ENCODE measurements around the gene CES4A. TPM values are rescaled to one million over a fixed set of nuclear protein-coding genes. Genes with fewer than 3 reads are reported as not detected.
A peak's percentile ranks its signal among the peaks of the same experiment; 100 is the strongest.

Gene CES4A
- total and polyA plus RNA-seq, 2 of the 13 experiments (the other 11 are each of a cell fraction or from before 2014, with no cell fraction given) = 0.09 to 0.17 TPM

DNA sequence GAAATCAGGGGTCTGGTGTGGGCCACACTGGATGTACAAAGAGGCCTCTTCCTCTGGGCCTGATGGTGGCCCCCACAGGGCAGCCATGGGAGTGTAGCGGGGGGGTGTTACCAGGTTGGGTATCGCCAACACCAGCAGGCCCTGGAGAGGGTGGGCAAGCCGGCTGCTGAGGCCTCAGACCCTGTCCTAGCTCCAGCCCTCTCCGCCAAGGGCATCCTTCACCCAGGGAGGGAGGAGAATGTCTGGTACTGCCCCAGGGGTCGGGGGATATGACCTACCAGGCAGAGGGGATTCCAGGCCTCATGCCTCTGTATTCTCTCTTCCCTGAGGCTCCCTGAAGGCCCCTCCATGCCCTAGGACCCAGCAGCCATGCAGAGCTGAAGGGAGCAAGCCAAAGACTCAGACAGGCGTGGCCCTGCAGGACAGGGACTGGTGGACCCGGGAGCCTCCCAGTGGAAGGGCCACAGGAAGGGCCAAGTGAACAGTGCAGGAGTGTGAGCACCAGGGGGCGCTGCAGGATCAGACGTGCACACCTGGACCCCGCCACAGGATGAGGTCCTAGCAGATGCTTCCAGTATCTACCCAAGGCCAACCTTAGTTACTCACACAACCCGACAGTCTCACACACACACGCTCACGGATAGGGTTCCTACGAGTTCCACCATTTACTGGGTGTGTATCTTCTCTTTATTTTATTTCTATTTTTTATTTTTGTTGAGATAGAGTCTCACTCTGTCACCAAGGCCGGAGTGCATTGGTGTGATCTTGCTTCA lies 10.9 kb upstream of the CES4A start (continued):
- TF ChIP-seq, protein P1, sequence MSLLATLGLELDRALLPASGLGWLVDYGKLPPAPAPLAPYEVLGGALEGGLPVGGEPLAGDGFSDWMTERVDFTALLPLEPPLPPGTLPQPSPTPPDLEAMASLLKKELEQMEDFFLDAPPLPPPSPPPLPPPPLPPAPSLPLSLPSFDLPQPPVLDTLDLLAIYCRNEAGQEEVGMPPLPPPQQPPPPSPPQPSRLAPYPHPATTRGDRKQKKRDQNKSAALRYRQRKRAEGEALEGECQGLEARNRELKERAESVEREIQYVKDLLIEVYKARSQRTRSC (CRISPR knock-in tag; IDR thresholded peaks at IDR 0.05; ENCODE audit: low read depth) = 0 out of 2 replicates have a peak, but pooled peaks have one; percentile 82
- TF ChIP-seq TBX3 (IDR thresholded peaks at IDR 0.05; ENCODE audit: borderline replicate concordance) = peak; percentile 35; the same call in 1 of the 2 replicates
- TF ChIP-seq, protein P2, sequence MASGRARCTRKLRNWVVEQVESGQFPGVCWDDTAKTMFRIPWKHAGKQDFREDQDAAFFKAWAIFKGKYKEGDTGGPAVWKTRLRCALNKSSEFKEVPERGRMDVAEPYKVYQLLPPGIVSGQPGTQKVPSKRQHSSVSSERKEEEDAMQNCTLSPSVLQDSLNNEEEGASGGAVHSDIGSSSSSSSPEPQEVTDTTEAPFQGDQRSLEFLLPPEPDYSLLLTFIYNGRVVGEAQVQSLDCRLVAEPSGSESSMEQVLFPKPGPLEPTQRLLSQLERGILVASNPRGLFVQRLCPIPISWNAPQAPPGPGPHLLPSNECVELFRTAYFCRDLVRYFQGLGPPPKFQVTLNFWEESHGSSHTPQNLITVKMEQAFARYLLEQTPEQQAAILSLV (CRISPR knock-in tag; IDR thresholded peaks at IDR 0.05; ENCODE audit: borderline replicate concordance) = peak; percentile 81; the same call in 1 of the 2 replicates
- TF ChIP-seq MAZ (IDR thresholded peaks at IDR 0.05; ENCODE audit: borderline replicate concordance, low read depth, low read length) = 0 out of 2 replicates have a peak, but pooled peaks have one; percentile 64
- peak; percentile 93 for TF ChIP-seq MAZ (CRISPR knock-in tag; IDR thresholded peaks at IDR 0.05; ENCODE audit: low read depth)
- peak in 1 of 2 experiments; percentile 87; a peak in 2 of 4 replicates for TF ChIP-seq KLF16 (CRISPR knock-in tag; IDR thresholded peaks at IDR 0.05)
- 0 out of 2 replicates have a peak, but pooled peaks have one; percentile 78 for TF ChIP-seq CHCHD3 (CRISPR knock-in tag; IDR thresholded peaks at IDR 0.05)
- peak; percentile 60; the same call in 1 of the 2 replicates for TF ChIP-seq ZNF292 (CRISPR knock-in tag; IDR thresholded peaks at IDR 0.05; ENCODE audit: borderline replicate concordance, low read depth)
- no peak for TF ChIP-seq ZNF713 (CRISPR knock-in tag; IDR thresholded peaks at IDR 0.05)
- TF ChIP-seq, protein P3, sequence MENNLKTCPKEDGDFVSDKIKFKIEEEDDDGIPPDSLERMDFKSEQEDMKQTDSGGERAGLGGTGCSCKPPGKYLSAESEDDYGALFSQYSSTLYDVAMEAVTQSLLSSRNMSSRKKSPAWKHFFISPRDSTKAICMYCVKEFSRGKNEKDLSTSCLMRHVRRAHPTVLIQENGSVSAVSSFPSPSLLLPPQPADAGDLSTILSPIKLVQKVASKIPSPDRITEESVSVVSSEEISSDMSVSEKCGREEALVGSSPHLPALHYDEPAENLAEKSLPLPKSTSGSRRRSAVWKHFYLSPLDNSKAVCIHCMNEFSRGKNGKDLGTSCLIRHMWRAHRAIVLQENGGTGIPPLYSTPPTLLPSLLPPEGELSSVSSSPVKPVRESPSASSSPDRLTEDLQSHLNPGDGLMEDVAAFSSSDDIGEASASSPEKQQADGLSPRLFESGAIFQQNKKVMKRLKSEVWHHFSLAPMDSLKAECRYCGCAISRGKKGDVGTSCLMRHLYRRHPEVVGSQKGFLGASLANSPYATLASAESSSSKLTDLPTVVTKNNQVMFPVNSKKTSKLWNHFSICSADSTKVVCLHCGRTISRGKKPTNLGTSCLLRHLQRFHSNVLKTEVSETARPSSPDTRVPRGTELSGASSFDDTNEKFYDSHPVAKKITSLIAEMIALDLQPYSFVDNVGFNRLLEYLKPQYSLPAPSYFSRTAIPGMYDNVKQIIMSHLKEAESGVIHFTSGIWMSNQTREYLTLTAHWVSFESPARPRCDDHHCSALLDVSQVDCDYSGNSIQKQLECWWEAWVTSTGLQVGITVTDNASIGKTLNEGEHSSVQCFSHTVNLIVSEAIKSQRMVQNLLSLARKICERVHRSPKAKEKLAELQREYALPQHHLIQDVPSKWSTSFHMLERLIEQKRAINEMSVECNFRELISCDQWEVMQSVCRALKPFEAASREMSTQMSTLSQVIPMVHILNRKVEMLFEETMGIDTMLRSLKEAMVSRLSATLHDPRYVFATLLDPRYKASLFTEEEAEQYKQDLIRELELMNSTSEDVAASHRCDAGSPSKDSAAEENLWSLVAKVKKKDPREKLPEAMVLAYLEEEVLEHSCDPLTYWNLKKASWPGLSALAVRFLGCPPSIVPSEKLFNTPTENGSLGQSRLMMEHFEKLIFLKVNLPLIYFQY (CRISPR knock-in tag; IDR thresholded peaks at IDR 0.05; ENCODE audit: borderline replicate concordance) = 0 out of 2 replicates have a peak, but pooled peaks have one; percentile 58
- TF ChIP-seq RARA (CRISPR knock-in tag; IDR thresholded peaks at IDR 0.05) = peak; percentile 55; the same call in 1 of the 2 replicates
- TF ChIP-seq SMAD9 (CRISPR knock-in tag; IDR thresholded peaks at IDR 0.05) = peak; percentile 84
- TF ChIP-seq, protein P4, sequence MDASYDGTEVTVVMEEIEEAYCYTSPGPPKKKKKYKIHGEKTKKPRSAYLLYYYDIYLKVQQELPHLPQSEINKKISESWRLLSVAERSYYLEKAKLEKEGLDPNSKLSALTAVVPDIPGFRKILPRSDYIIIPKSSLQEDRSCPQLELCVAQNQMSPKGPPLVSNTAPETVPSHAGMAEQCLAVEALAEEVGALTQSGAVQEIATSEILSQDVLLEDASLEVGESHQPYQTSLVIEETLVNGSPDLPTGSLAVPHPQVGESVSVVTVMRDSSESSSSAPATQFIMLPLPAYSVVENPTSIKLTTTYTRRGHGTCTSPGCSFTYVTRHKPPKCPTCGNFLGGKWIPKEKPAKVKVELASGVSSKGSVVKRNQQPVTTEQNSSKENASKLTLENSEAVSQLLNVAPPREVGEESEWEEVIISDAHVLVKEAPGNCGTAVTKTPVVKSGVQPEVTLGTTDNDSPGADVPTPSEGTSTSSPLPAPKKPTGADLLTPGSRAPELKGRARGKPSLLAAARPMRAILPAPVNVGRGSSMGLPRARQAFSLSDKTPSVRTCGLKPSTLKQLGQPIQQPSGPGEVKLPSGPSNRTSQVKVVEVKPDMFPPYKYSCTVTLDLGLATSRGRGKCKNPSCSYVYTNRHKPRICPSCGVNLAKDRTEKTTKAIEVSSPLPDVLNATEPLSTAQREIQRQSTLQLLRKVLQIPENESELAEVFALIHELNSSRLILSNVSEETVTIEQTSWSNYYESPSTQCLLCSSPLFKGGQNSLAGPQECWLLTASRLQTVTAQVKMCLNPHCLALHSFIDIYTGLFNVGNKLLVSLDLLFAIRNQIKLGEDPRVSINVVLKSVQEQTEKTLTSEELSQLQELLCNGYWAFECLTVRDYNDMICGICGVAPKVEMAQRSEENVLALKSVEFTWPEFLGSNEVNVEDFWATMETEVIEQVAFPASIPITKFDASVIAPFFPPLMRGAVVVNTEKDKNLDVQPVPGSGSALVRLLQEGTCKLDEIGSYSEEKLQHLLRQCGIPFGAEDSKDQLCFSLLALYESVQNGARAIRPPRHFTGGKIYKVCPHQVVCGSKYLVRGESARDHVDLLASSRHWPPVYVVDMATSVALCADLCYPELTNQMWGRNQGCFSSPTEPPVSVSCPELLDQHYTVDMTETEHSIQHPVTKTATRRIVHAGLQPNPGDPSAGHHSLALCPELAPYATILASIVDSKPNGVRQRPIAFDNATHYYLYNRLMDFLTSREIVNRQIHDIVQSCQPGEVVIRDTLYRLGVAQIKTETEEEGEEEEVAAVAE (CRISPR knock-in tag; IDR thresholded peaks at IDR 0.05; ENCODE audit: borderline replicate concordance) = peak; percentile 87; the same call in 1 of the 2 replicates
- TF ChIP-seq ERF (CRISPR knock-in tag; IDR thresholded peaks at IDR 0.05) = peak; percentile 94
- peak; percentile 75 for TF ChIP-seq ZNF883 (CRISPR knock-in tag; IDR thresholded peaks at IDR 0.05; ENCODE audit: not compliant biosample characterization)
- TF ChIP-seq TEAD3 (CRISPR knock-in tag; optimal IDR thresholded peaks at IDR 0.05; ENCODE audit: borderline replicate concordance) = peak; percentile 89
- peak; percentile 53; the same call in 1 of the 2 replicates for TF ChIP-seq ARNT2 (CRISPR knock-in tag; IDR thresholded peaks at IDR 0.05; ENCODE audit: low read depth)
